Choroid plexus epithelial cell (primary cell): ENCODE measurements around the gene PRIM2.
A peak's percentile ranks its signal among the peaks of the same experiment; 100 is the strongest.
"Not testable (repeated sequence)": the region's sequence is repeated elsewhere in the genome, so short reads cannot be mapped to it uniquely, and the experiment has no call there.

Source experiments
- DNase-seq: peaks from one replicate; pipeline ENCODE4 v3.0.0-alpha.2; 2010; ENCODE audit warnings: low read depth
- H3K4me3 ChIP-seq: 2 replicates; pipeline ENCODE4 v1.5.1; 2011; ENCODE audit warnings: low read depth, mild to moderate bottlenecking, control low read depth, low read length, moderate library complexity
- CTCF ChIP-seq: conservative IDR thresholded peaks from 2 replicates; pipeline ENCODE4 v1.5.1; 2011; ENCODE audit warnings: low read depth, mild to moderate bottlenecking, control low read depth, inconsistent platforms, low read length, moderate library complexity

PRIM2 gene

GRCh38 chr6:57491795-57492194 lies 174.4 kb downstream of the PRIM2 start:
- DNase-seq, H3K4me3 ChIP-seq: not testable (repeated sequence)

- not testable (repeated sequence) for DNase-seq, H3K4me3 ChIP-seq
Observed at GRCh38 chr6:57496251-57496650, 178.8 kb downstream of the PRIM2 start.

GRCh38 chr6:57500368-57501021 lies 183.1 kb downstream of the PRIM2 start:
- not testable (repeated sequence) for H3K4me3 ChIP-seq
- DNase-seq, result peak; percentile 42

GRCh38 chr6:57502387-57502786 lies 185.0 kb downstream of the PRIM2 start:
- H3K4me3 ChIP-seq, DNase-seq: not testable (repeated sequence)

GRCh38 chr6:57505251-57505650 lies 187.8 kb downstream of the PRIM2 start:
- not testable (repeated sequence) for H3K4me3 ChIP-seq

GRCh38 chr6:57510390-57510789 lies 193.0 kb downstream of the PRIM2 start:
- H3K4me3 ChIP-seq, DNase-seq: not testable (repeated sequence)

More at GRCh38 chr6:57505251-57505650, 187.8 kb downstream of the PRIM2 start:
- not testable (repeated sequence) for DNase-seq

GRCh38 chr6:57515171-57515570 lies 197.7 kb downstream of the PRIM2 start:
- not testable (repeated sequence) for H3K4me3 ChIP-seq
- peak; percentile 22 for DNase-seq

GRCh38 chr6:57515845-57516244 lies 198.4 kb downstream of the PRIM2 start:
- not testable (repeated sequence) for H3K4me3 ChIP-seq, DNase-seq

- H3K4me3 ChIP-seq, DNase-seq: not testable (repeated sequence)
Observed at GRCh38 chr6:57516776-57517175, 199.3 kb downstream of the PRIM2 start.

- H3K4me3 ChIP-seq, DNase-seq: not testable (repeated sequence)
Observed at GRCh38 chr6:57519198-57519597, 201.8 kb downstream of the PRIM2 start.

GRCh38 chr6:57521085-57521484 lies 203.7 kb downstream of the PRIM2 start:
- DNase-seq, H3K4me3 ChIP-seq: not testable (repeated sequence)

- H3K4me3 ChIP-seq, DNase-seq: not testable (repeated sequence)
Observed at GRCh38 chr6:57523221-57523620, 205.8 kb downstream of the PRIM2 start.

- not testable (repeated sequence) for DNase-seq
Observed at GRCh38 chr6:57529755-57530154, 212.3 kb downstream of the PRIM2 start.

GRCh38 chr6:57532660-57533059 lies 215.2 kb downstream of the PRIM2 start:
- DNase-seq, result peak; percentile 1
- H3K4me3 ChIP-seq, result not testable (repeated sequence)

More at GRCh38 chr6:57529755-57530154, 212.3 kb downstream of the PRIM2 start:
- H3K4me3 ChIP-seq, result not testable (repeated sequence)

- not testable (repeated sequence) for DNase-seq, H3K4me3 ChIP-seq
Observed at GRCh38 chr6:57535121-57535520, 217.7 kb downstream of the PRIM2 start.

- not testable (repeated sequence) for H3K4me3 ChIP-seq
- peak; percentile 74 for DNase-seq
- peak; percentile 49 for TF ChIP-seq CTCF
Observed at GRCh38 chr6:57535994-57536393, 218.6 kb downstream of the PRIM2 start.

GRCh38 chr6:57537916-57538315 lies 220.5 kb downstream of the PRIM2 start:
- DNase-seq, H3K4me3 ChIP-seq: not testable (repeated sequence)

GRCh38 chr6:57551961-57552360 lies 234.5 kb downstream of the PRIM2 start:
- H3K4me3 ChIP-seq, DNase-seq: not testable (repeated sequence)

- DNase-seq, result not testable (repeated sequence)
Observed at GRCh38 chr6:57557855-57558254, 240.4 kb downstream of the PRIM2 start.

More at GRCh38 chr6:57557855-57558254, 240.4 kb downstream of the PRIM2 start:
- not testable (repeated sequence) for H3K4me3 ChIP-seq
